Subcutaneous adipose tissue (tissue), 4 donors: ENCODE results near the gene LDLRAD2. TPM values are rescaled to one million over a fixed set of nuclear protein-coding genes. Genes with fewer than 3 reads are reported as not detected.

Experiments
- total RNA-seq, 4 donors: library from RNA; depleted of rRNA; stranded (reverse); fragments of >200 nt; gene quantifications; one replicate each; pipeline ENCODE4 v1.1.0, GENCODE V29; 2016
- TF ChIP-seq, protein P1 (sequence below): fragments of 450-650 bp; IDR thresholded peaks from one replicate; pipeline ENCODE4 v1.5.1; 2016; ENCODE audit warnings: low read depth, mild to moderate bottlenecking, control low read depth, antibody characterized with exemption, moderate library complexity

Gene LDLRAD2, protein sequence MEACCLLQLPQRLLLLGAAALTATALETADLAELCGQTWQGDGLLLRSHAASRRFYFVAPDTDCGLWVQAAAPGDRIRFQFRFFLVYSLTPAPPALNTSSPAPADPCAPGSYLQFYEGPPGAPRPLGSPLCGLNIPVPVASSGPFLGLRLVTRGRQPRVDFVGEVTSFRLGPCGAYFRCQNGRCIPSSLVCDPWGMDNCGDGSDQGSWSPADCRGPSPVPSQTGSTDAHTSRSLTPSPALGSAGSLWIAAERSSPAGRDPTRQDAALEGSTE
- not detected for total RNA-seq

DNA sequence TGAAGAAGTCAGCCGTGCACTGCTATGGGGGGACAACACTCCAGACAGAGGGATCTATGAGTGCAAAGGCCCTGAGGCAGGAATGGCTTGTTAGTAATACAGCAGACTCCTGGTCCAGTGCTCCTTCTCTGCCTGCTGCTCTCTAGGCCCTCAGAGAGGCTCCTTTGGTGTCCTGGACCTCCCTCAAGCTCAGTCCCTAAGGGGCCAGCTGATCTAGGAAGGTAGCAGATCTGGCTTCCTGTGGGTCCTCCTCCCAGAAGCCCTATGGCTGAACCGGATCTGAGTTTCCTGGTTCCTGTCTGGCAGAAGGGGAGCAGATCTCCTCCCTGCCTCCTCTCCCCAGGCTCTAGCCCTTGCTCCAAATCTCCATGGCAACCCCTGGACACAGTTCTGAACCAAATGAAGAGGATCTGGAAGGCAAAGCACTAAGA is at the start of gene LDLRAD2:
Gene LDLRAD2, plus strand, starts transcription at position 391 of the 431 bp plus-strand sequence. CDS start 187 bp downstream, outside the sequence.
- TF ChIP-seq, protein P1, sequence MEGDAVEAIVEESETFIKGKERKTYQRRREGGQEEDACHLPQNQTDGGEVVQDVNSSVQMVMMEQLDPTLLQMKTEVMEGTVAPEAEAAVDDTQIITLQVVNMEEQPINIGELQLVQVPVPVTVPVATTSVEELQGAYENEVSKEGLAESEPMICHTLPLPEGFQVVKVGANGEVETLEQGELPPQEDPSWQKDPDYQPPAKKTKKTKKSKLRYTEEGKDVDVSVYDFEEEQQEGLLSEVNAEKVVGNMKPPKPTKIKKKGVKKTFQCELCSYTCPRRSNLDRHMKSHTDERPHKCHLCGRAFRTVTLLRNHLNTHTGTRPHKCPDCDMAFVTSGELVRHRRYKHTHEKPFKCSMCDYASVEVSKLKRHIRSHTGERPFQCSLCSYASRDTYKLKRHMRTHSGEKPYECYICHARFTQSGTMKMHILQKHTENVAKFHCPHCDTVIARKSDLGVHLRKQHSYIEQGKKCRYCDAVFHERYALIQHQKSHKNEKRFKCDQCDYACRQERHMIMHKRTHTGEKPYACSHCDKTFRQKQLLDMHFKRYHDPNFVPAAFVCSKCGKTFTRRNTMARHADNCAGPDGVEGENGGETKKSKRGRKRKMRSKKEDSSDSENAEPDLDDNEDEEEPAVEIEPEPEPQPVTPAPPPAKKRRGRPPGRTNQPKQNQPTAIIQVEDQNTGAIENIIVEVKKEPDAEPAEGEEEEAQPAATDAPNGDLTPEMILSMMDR, result no peak

DNA sequence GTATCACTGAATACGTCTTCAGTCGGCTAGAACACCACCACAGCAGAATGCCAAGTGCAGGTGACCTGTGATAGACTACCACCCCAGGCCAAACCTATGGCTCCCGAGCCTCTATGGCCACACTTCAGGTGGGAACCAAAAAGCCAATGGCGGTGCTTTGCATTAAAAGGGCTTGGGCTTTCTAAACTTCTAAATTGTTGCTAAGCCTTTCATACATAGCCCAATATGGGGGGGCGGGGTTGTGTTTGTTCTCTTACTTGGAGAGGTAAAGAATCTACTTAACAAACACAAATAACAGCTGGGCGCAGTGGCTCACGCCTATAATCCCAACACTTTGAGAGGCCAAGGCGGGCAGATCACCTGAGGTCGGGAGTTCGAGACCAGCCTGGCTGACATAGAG is 48.8 kb upstream of the LDLRAD2 start:
- TF ChIP-seq, protein P1, result no peak

DNA sequence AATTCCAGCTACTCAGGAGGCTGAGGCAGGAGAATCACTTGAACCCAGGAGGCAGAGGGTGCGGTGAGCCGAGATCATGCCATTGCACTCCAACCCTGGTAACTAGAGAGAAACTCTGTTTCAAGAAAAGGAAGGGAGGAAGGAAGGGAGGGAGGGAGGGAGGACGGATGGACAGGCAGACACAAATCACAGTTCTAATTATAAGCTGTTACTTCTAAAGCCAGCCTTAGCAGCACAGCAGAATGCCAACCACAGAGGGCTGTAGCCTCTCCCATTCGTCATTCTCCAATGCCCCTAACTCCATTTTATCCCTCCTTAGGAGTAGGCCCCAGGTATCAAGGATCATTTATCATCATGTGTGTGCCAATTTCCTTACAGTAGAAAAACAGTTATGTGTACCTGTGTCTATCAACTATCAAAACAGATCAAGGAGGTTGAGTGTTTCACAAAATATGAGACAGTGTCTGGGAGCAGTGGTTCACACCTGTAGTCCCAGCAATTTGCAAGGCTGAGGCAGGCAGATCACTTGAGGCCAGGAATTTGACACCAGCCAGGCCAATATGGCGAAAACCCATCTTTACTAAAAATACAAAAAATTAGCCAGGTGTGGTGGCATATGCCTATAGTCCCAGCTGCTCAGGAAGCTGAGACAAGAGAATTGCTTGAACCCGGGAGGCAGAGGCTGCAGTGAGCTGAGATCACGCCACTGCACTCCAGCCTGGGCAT is 48.2 kb upstream of the LDLRAD2 start:
- TF ChIP-seq, protein P1, result no peak

DNA sequence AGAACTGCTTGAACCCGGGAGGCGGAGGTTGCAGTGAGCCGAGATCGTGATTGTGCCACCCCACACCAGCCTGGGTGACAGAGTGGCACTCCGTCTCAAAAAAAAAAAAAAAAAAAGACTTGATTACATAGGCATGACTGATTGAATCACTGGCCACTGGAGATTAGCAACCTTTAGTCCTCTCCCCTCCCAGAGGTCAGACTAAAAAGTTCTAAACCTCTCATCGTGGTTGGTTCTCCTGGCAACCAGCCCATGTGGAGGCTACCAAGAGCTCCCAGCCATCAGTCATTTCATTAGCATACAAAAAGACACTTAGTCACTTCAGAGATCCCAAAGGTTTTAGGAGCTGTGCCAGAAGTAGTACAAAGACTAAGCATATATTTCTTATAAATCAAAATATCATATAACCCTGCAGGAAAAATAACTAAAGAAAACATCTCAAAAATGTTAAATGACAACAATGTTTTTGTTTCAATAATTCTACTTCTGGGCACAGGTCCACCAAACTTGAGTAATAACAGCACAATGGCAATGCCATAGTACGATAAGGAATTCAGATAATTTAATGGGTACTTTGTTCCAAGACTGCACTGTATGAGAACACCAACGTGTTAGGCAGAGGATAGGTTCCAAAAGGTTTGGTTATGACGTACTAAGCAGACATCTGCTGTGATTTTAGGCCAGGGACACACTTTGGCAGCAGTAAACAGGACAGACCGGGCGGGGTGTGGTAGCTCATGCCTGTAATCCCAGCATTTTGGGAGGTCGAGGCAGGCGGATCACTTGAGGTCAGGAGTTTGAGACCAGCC is 47.2 kb upstream of the LDLRAD2 start:
- TF ChIP-seq, protein P1, result no peak

DNA sequence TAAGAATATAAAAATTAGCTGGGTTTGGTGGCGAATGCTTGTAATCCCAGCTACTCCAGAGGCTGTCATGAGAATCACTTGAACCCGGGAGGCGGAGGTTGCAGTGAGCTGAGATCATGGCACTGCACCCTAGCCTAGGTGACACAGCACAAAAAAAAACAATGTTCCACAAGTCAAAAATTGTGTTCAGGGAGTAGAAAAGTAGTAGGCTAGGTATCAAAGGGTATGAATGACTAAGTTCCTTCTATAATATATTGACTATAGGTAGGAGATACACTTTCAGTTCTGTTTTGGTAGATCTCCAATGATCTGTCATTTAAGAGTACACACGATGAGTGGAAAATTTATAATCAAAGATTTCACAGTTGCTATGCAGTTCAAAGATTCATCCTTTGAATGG is 45.9 kb upstream of the LDLRAD2 start:
- TF ChIP-seq, protein P1, result no peak

DNA sequence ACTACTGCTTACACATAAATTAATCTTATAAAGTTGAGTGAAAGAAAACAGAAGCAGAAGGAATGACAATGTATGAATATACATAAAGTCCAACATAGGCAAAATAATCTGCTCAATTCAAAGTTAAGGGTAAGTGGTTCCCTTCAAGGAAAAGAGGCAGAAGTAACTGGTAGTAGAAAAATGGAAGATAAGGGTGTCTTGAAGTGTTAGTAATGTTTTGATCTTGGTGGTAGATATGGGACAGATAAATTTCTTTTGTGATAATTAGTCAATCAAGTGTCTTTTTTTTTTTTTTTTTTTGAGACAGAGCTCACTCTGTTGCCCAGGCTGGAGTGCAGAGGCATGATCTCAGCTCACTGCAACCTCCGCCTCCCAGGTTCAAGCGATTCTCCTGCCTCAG is 41.9 kb upstream of the LDLRAD2 start:
- TF ChIP-seq, protein P1, result no peak

DNA sequence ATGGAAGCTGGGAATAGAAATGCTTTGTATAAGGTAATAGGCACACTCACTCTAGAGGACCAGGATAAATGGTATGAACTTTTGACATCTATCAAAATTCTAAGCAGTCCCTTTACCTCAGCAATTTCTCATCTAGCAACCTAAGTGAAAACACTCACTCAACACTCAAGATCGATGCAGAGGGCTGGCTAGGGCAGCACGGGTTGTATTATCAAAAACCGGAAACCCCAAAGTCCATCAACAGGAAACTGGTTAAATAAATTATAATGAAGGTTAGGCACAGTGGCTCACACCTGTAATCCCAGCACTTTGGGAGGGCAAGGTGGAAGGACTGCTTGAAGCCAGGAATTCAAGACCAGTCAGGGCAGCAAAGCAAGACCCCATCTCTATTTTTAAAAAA is 38.5 kb upstream of the LDLRAD2 start:
- TF ChIP-seq, protein P1, result no peak
